ENCODE measurements around the gene FN3K. TPM values are rescaled to one million over a fixed set of nuclear protein-coding genes. Genes with fewer than 3 reads are reported as not detected.

The FN3K gene
- total RNA-seq, 1 experiment from 2014 or later = 28.3 TPM

- Histone ChIP-seq H3T11ph (ENCODE audit: low read length) (no peak overlapping the region), H3K56ac (ENCODE audit: insufficient read length, low read depth, low read length) (no peak overlapping the region), H4K91ac (ENCODE audit: insufficient read length, low read depth, low read length) (no peak overlapping the region), H3K4me1 (ENCODE audit: insufficient read depth, low read length) (no peaks in the 10 kb centered on the region), H3K18ac (ENCODE audit: insufficient read length, low read depth, low read length) (no peak overlapping the region), H3K27me3 (ENCODE audit: insufficient read depth, low read length) (no peaks in the 10 kb centered on the region), H4K20me1 (ENCODE audit: control insufficient read depth, insufficient read depth, insufficient read length) (no peaks in the 10 kb centered on the region), H3K4me2 (ENCODE audit: insufficient read depth, insufficient read length, low read length) (no peak overlapping the region), H4K8ac (replicated peaks; ENCODE audit: insufficient read length, low read depth, low read length) (no peak overlapping the region), H2BK5ac (ENCODE audit: insufficient read length, low read length) (no peak overlapping the region), H3K9ac (ENCODE audit: extremely low read depth, insufficient read length, low read length) (no peak overlapping the region), H3K4ac (ENCODE audit: low read depth, low read length) (no peak overlapping the region), H4K5ac (ENCODE audit: insufficient read length, low read depth, low read length) (no peak overlapping the region), H2AK5ac (ENCODE audit: insufficient read length, low read length) (no peak overlapping the region), H3K79me2 (ENCODE audit: insufficient read depth, low read length) (peaks cover 2% of the 10 kb centered on the region; the same call in 1 of the 2 replicates), H2AFZ (ENCODE audit: low read length) (no peak overlapping the region), H3K14ac (ENCODE audit: insufficient read depth, low read length) (no peak overlapping the region), H3K9me3 (ENCODE audit: control insufficient read depth, low read depth, low read length) (peaks cover 3% of the 10 kb centered on the region), H2BK120ac (ENCODE audit: low read depth, low read length, poor library complexity, severe bottlenecking) (no peak overlapping the region), H3K23ac (ENCODE audit: insufficient read length, low read depth, low read length) (no peak overlapping the region), H2BK20ac (ENCODE audit: low read depth, low read length, poor library complexity, severe bottlenecking) (no peak overlapping the region), H2BK12ac (ENCODE audit: insufficient read length, low read depth, low read length) (no peak overlapping the region), H3K79me1 (ENCODE audit: insufficient read depth, low read depth, low read length, poor library complexity, severe bottlenecking) (peaks cover 3% of the 10 kb centered on the region), H3K23me2 (ENCODE audit: insufficient read length, low read depth, low read length, poor library complexity, severe bottlenecking) (no peaks in the 10 kb centered on the region), H2BK15ac (ENCODE audit: low read depth, low read length) (no peak overlapping the region), H3K27ac (ENCODE audit: insufficient read length, low read depth, low read length) (no peak overlapping the region)
- Mint-ChIP-seq H3K27ac (no peak overlapping the region; a peak in 1 of 7 replicates), H3K4me3 (no peak overlapping the region), H3K36me3 (ENCODE audit: insufficient read depth in 1 of 3, low read depth in 3 of 3) (peaks cover 35 to 57% (median 54%) of the 10 kb centered on the region in 3 experiments), H3K4me1 (peaks cover 0 to 4% of the 10 kb centered on the region in 2 experiments; a peak in 1 of 4 replicates), H3K9me3 (peaks cover 9% of the 10 kb centered on the region in 2 experiments), H3K27me3 (ENCODE audit: low read depth) (no peaks in the 10 kb centered on the region)
- no CpG with 5 or more reads among the region's 14 CpGs for whole genome bisulfite sequencing (ENCODE audit: extremely low coverage, insufficient read length, low lambda C conversion rate)
- no peak for DNase-seq
- no peak for TF ChIP-seq CTCF (conservative IDR thresholded peaks at IDR 0.05)
These were observed 60.2 kb downstream of the FN3K start for GRCh38 chr17:82795615-82796014.

Measured in H9 (cell line).